NCI-H345 (cell line): ENCODE data around the gene GPRC5A.

Experiments used
- DNase-seq: peaks from one replicate; lab custom pipeline; 2025; lab: John Stamatoyannopoulos, UW

The GPRC5A gene

GRCh38 chr12:12941450-12942350 is 50.3 kb downstream of the GPRC5A start:
- DNase-seq: no peak

- DNase-seq: no peak
Measured at GRCh38 chr12:12943586-12944260, 52.4 kb downstream of the GPRC5A start.

- no peak for DNase-seq
Measured at GRCh38 chr12:12945591-12945990, 54.2 kb downstream of the GPRC5A start.

DNA sequence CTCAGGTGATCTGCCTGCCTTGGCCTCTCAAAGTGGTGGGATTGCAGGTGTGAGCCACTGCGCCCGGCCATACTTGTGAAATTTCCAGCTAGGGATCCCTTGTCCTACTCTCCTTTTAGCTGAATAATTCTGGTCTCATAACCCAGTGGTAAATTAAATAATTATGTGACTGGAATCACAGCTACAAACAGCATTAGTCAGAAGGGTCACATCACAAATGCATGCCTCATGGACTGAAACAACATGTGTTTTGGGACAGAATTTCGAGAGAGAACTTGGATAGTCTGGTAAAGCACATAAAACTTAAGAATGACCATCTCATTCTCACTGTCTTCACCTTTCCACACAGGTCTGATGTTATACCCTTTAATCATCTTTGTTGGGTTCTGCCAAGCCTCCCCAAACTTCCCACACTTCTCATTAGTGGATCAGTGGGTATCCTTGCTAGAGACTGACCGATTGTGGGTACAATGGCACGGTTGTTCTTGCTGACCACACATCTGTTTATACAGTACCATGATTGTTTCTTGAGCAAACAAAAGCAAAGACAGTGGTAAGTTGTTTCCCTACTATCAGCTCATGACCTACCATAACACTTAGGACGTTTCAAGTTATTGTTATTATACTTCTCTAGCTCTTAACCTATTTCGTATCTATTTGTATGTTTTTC is 55.5 kb downstream of the GPRC5A start:
- no peak for DNase-seq

DNA sequence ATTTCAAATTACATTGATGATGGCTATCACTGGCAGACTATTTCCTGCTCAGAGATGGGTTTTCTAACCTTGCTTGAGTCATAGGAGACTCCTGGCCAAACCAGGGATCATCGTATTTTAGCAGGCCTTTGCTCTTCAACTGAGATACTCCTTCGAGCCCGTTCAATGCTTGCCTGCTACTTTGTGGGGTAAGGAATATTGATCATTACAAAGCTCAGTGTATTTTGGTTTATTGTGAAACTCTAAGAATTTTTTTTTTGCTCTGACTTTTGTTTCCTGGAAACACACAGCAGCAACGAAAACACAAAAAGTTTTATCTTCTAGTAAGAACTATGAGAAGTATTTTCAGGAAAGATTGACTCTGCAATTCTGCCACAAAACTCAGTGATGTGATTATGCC is 56.5 kb downstream of the GPRC5A start:
- no peak for DNase-seq

DNA sequence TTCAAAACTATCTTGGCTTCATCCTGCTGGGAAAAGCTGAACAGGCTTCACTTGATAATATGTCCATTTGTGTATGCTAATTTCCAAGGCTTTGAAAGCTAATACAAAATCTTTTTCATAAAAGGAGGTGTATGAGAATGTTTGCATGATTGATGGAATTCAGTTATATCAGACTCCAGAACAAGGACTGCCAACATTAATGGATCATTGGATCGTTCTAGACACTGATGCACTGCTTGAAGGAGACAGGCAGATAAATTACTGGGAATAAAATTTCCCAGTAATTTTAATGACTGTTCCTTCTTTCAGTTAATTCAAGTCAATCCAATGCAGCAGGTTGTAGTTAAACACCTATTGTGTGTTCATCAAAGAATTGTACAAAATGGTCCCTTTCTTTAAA is 60.1 kb downstream of the GPRC5A start:
- DNase-seq: no peak

GRCh38 chr12:12952036-12952435 is 60.7 kb downstream of the GPRC5A start, which contains the start of gene GPRC5D:
GPRC5D (minus strand) TSS chr12:12952170; CDS start chr12:12950384, 1,786 bp downstream.
- DNase-seq: no peak

GRCh38 chr12:12954356-12954755 is 63.0 kb downstream of the GPRC5A start:
- no peak for DNase-seq

- DNase-seq: no peak
Measured at GRCh38 chr12:12954878-12955625, 63.7 kb downstream of the GPRC5A start.

DNA sequence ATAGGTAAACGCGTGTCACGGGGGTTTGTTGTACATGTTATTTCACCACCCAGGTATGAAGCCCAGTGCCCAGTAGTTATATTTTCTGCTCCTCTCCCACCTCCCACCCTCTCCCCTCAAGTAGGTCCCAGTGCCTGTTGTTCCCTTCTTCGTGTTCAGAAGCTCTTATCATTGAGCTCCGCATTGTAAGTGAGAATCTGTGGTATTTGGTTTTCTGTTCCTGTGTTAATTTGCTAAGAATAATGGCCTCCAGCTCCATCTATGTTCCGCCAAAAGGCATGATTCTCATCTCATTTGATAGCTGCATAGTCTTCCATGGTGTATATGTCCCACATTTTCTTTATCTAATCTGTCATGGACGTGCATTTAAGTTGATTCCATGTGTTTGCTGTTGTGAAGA is 67.5 kb downstream of the GPRC5A start:
- DNase-seq: no peak

- DNase-seq: no peak
Measured at GRCh38 chr12:12960639-12961209, 69.4 kb downstream of the GPRC5A start.

DNA sequence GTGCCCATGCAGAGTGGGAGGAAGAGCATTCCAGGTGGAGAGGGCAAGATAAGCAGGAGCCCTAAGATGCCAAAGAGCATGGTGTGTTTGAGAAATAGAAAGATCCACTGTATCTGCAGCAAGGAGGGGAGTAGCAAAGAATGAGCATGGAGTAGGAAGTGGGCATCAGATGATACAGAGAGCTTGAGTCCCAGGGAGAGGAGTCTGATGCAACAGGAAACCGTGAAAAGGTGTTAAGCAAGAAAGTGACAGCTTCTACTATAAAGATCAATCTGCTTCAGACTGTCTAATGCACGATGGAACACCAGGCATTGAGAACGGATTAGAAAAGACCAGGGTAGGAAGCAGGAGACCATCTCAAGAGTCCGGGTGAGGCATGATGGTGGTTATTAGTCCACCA is 72.9 kb downstream of the GPRC5A start:
- DNase-seq: no peak

GRCh38 chr12:12965836-12966235 is 74.5 kb downstream of the GPRC5A start:
- DNase-seq: no peak
